ENCODE measurements around the gene GBP4. TPM values are rescaled to one million over a fixed set of nuclear protein-coding genes. Genes with fewer than 3 reads are reported as not detected.

Gene GBP4
- total RNA-seq, 4 donors from 2014 or later: 1.6 to 15.0 (median 5.0) TPM

- H3K27ac ChIP-seq: peak overlapping the region in 3 of 4 donors; percentile 12 to 70 (median 38)
Measured at GRCh38 chr1:89201106-89201794, 2.5 kb upstream of the GBP4 start.

GRCh38 chr1:89200663-89201062 is 1.9 kb upstream of the GBP4 start:
- no peaks in the 10 kb centered on the region for H3K9me3 ChIP-seq
- in situ Hi-C loops (cut with MboI; ENCODE audit: low sequenced_read_pairs in 4 of 4): no loop called here
- H3K27ac ChIP-seq: peak overlapping the region in 3 of 4 donors; percentile 12 to 70 (median 38)
- no peak overlapping the region for H3K4me3 ChIP-seq
- DNase-seq: no peak
- peaks cover 6 to 7% of the 10 kb centered on the region in 2 donors for H3K4me1 ChIP-seq
- intact Hi-C loops (cut with DNase I; ENCODE audit: low total_unique reads): no loop called here
- no peaks in the 10 kb centered on the region for H3K27me3 ChIP-seq
- H3K36me3 ChIP-seq: no peaks in the 10 kb centered on the region
- no peak for TF ChIP-seq POLR2A (IDR thresholded peaks at IDR 0.05)
- TF ChIP-seq, protein P1, sequence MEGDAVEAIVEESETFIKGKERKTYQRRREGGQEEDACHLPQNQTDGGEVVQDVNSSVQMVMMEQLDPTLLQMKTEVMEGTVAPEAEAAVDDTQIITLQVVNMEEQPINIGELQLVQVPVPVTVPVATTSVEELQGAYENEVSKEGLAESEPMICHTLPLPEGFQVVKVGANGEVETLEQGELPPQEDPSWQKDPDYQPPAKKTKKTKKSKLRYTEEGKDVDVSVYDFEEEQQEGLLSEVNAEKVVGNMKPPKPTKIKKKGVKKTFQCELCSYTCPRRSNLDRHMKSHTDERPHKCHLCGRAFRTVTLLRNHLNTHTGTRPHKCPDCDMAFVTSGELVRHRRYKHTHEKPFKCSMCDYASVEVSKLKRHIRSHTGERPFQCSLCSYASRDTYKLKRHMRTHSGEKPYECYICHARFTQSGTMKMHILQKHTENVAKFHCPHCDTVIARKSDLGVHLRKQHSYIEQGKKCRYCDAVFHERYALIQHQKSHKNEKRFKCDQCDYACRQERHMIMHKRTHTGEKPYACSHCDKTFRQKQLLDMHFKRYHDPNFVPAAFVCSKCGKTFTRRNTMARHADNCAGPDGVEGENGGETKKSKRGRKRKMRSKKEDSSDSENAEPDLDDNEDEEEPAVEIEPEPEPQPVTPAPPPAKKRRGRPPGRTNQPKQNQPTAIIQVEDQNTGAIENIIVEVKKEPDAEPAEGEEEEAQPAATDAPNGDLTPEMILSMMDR (IDR thresholded peaks at IDR 0.05 in 4 of 5, conservative IDR thresholded peaks at IDR 0.05 in 1 of 5): no peak
- ATAC-seq: no peak

More at GRCh38 chr1:89201106-89201794, 2.5 kb upstream of the GBP4 start:
- ATAC-seq (no peak), DNase-seq (no peak)
- intact Hi-C loops (cut with DNase I; ENCODE audit: low total_unique reads): no loop called here
- TF ChIP-seq, protein P1 (IDR thresholded peaks at IDR 0.05 in 4 of 5, conservative IDR thresholded peaks at IDR 0.05 in 1 of 5): no peak
- TF ChIP-seq POLR2A (IDR thresholded peaks at IDR 0.05): no peak
- in situ Hi-C loops (cut with MboI; ENCODE audit: low sequenced_read_pairs in 4 of 4): no loop called here
- Histone ChIP-seq H3K36me3 (no peaks in the 10 kb centered on the region), H3K4me1 (peaks cover 5 to 6% of the 10 kb centered on the region in 2 donors), H3K27me3 (no peaks in the 10 kb centered on the region), H3K4me3 (no peak overlapping the region), H3K9me3 (no peaks in the 10 kb centered on the region)

GRCh38 chr1:89199525-89200031 is 836 bp upstream of the GBP4 start:
- intact Hi-C loops (cut with DNase I; ENCODE audit: low total_unique reads): no loop called here
- Histone ChIP-seq H3K4me1 (peaks cover 6 to 7% of the 10 kb centered on the region in 2 donors), H3K4me3 (peak overlapping the region in 2 of 4 donors; percentile 62 to 65), H3K27me3 (no peaks in the 10 kb centered on the region), H3K27ac (peak overlapping the region; percentile 51 to 76 (median 63)), H3K9me3 (no peaks in the 10 kb centered on the region), H3K36me3 (no peaks in the 10 kb centered on the region)
- TF ChIP-seq POLR2A (IDR thresholded peaks at IDR 0.05): no peak
- TF ChIP-seq, protein P1 (IDR thresholded peaks at IDR 0.05 in 4 of 5, conservative IDR thresholded peaks at IDR 0.05 in 1 of 5): no peak
- in situ Hi-C loops (cut with MboI; ENCODE audit: low sequenced_read_pairs in 4 of 4): no loop called here
- DNase-seq: no peak
- ATAC-seq: no peak

- intact Hi-C loops (cut with DNase I; ENCODE audit: low total_unique reads): no loop called here
- no peaks in the 10 kb centered on the region for H3K27me3 ChIP-seq
- in situ Hi-C loops (cut with MboI; ENCODE audit: low sequenced_read_pairs in 4 of 4): no loop called here
- H3K9me3 ChIP-seq: no peaks in the 10 kb centered on the region
- peak overlapping the region; percentile 50 to 65 (median 61) for H3K4me3 ChIP-seq
- DNase-seq (no peak), ATAC-seq (no peak)
- H3K27ac ChIP-seq: peak overlapping the region; percentile 51 to 76 (median 63)
- TF ChIP-seq POLR2A (IDR thresholded peaks at IDR 0.05): no peak
- TF ChIP-seq, protein P1 (IDR thresholded peaks at IDR 0.05 in 4 of 5, conservative IDR thresholded peaks at IDR 0.05 in 1 of 5): no peak
- peaks cover 6 to 7% of the 10 kb centered on the region in 2 donors for H3K4me1 ChIP-seq
- no peaks in the 10 kb centered on the region for H3K36me3 ChIP-seq
Measured at GRCh38 chr1:89198081-89198480, 661 bp downstream of the GBP4 start.
